ENCODE data around the gene SNX24.

Gene SNX24

GRCh38 chr5:122915717-122916461 lies 70.5 kb downstream of the SNX24 start:
- H3K36me3 Mint-ChIP-seq (ENCODE audit: low read depth), result peaks cover 20% of the 10 kb centered on the region

GRCh38 chr5:122916490-122916889 lies 71.1 kb downstream of the SNX24 start:
- Mint-ChIP-seq H3K36me3 (ENCODE audit: low read depth) (peaks cover 20% of the 10 kb centered on the region), H3K9me3 (peaks cover 13% of the 10 kb centered on the region), H3K27me3 (ENCODE audit: low read depth) (no peaks in the 10 kb centered on the region), H3K27ac (no peak overlapping the region), H3K4me1 (no peaks in the 10 kb centered on the region), H3K4me3 (no peak overlapping the region)
- TF ChIP-seq CTCF (IDR thresholded peaks at IDR 0.05; ENCODE audit: unreplicated experiment in 3 of 3), result no peak

More at GRCh38 chr5:122915717-122916461, 70.5 kb downstream of the SNX24 start:
- Mint-ChIP-seq H3K27ac (peak overlapping the region in 1 of 3 experiments; percentile 20), H3K4me1 (no peaks in the 10 kb centered on the region), H3K4me3 (no peak overlapping the region), H3K27me3 (ENCODE audit: low read depth) (no peaks in the 10 kb centered on the region), H3K9me3 (peaks cover 13% of the 10 kb centered on the region)
- TF ChIP-seq CTCF (IDR thresholded peaks at IDR 0.05; ENCODE audit: unreplicated experiment in 3 of 3), result no peak

- Mint-ChIP-seq H3K4me3 (no peak overlapping the region), H3K36me3 (ENCODE audit: low read depth) (peaks cover 9% of the 10 kb centered on the region), H3K27me3 (ENCODE audit: low read depth) (no peaks in the 10 kb centered on the region), H3K4me1 (no peaks in the 10 kb centered on the region), H3K27ac (no peak overlapping the region), H3K9me3 (peaks cover 7% of the 10 kb centered on the region)
- no peak for TF ChIP-seq CTCF (IDR thresholded peaks at IDR 0.05; ENCODE audit: unreplicated experiment in 3 of 3)
These were observed 74.6 kb downstream of the SNX24 start for GRCh38 chr5:122919969-122920368.

GRCh38 chr5:122921826-122922225 lies 76.4 kb downstream of the SNX24 start:
- H3K27me3 Mint-ChIP-seq (ENCODE audit: low read depth), result no peaks in the 10 kb centered on the region
- H3K9me3 Mint-ChIP-seq, result no peaks in the 10 kb centered on the region
- peak overlapping the region in 1 of 3 experiments; percentile 12 for H3K27ac Mint-ChIP-seq
- H3K4me3 Mint-ChIP-seq, result no peak overlapping the region
- H3K36me3 Mint-ChIP-seq (ENCODE audit: low read depth), result no peaks in the 10 kb centered on the region
- H3K4me1 Mint-ChIP-seq, result no peaks in the 10 kb centered on the region
- no peak for TF ChIP-seq CTCF (IDR thresholded peaks at IDR 0.05; ENCODE audit: unreplicated experiment in 3 of 3)

GRCh38 chr5:122924203-122924602 lies 78.8 kb downstream of the SNX24 start:
- no peak overlapping the region for H3K27ac Mint-ChIP-seq
- H3K36me3 Mint-ChIP-seq (ENCODE audit: low read depth), result no peaks in the 10 kb centered on the region
- TF ChIP-seq CTCF (IDR thresholded peaks at IDR 0.05; ENCODE audit: unreplicated experiment in 3 of 3), result no peak
- H3K27me3 Mint-ChIP-seq (ENCODE audit: low read depth), result no peaks in the 10 kb centered on the region
- H3K4me3 Mint-ChIP-seq, result no peak overlapping the region
- H3K4me1 Mint-ChIP-seq, result no peaks in the 10 kb centered on the region
- H3K9me3 Mint-ChIP-seq, result no peaks in the 10 kb centered on the region
